HEK293 (cell line): ENCODE results near the gene WNT4.

ENCODE experiments used
- CTCF ChIP-seq: fragments of 450-650 bp; formaldehyde crosslinking; IDR thresholded peaks from 2 replicates; pipeline ENCODE4 v1.5.1; 2016; ENCODE audit warnings: missing biosample characterization, missing genetic modification characterization
- OVOL3 ChIP-seq: fragments of 450-650 bp; formaldehyde crosslinking; IDR thresholded peaks from 2 replicates; pipeline ENCODE4 v1.5.1; 2016; ENCODE audit warnings: missing biosample characterization, missing genetic modification characterization
- WT1 ChIP-seq: fragments of 450-650 bp; formaldehyde crosslinking; IDR thresholded peaks from 2 replicates; pipeline ENCODE4 v1.5.1; 2016; ENCODE audit warnings: missing biosample characterization, missing genetic modification characterization
- ZNF302 ChIP-seq: fragments of 450-650 bp; formaldehyde crosslinking; IDR thresholded peaks from 2 replicates; pipeline ENCODE4 v1.5.1; 2016; ENCODE audit warnings: missing biosample characterization, missing genetic modification characterization, low read depth

GRCh38 chr1:22154626-22155025 lies 11.7 kb upstream of the WNT4 start:
- TF ChIP-seq ZNF302 (tag by site-specific recombination) = no peak
- no peak for TF ChIP-seq CTCF (tag by site-specific recombination)
- TF ChIP-seq WT1 (tag by site-specific recombination) = no peak
- TF ChIP-seq OVOL3 (tag by site-specific recombination) = no peak
